Measurements from ENCODE around the gene FGD3.

Gene FGD3

DNA sequence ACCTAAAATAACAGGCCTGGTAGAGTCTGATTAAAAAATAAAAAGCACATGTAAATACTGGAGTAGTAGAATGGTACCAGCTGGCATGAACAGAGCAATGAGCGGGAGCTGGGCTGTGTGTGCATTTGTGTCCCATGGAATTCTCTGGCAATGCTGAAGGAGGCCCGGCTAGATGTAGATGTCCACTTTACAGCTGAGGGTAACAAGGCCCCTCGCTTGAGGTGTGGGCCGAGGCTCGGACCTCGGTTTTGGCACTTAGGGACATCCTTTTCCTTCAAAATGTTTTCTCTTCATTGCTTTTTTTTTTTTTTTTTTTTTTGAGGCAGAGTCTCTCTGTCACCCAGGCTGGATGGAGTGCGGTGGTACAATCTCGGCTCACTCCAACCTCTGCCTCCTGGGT lies 1.5 kb upstream of the FGD3 start:
- Histone ChIP-seq H3K4me1 (ENCODE audit: control insufficient read depth, insufficient read depth, low read length) (no peaks in the 10 kb centered on the region), H3K9ac (ENCODE audit: low read length) (no peak overlapping the region)

DNA sequence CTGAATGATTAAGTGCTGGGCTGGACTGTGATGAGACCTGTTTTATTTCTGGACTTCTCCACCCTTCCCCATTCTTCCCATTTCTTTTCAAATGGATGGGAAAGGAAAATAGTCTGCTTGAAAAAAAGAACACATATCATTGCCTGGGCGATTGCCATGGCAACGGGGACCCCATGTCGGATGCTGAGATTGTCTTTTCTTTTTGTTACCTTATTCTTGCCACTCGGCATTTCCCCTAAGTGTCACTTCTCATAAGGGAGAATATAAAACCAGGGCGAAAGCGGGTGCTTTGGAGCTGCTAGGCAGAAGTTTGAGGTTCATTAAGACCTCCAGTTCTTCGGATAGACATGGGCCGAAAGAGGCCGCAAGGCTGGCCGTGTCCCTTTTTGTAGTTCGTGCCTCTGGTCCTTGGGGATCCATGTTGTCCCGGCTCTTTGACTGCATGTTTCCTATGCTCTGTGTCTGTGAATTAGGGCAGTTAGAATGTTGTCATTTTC lies 763 bp downstream of the FGD3 start:
- Histone ChIP-seq H3K4me1 (ENCODE audit: control insufficient read depth, insufficient read depth, low read length) (no peaks in the 10 kb centered on the region), H3K9ac (ENCODE audit: low read length) (no peak overlapping the region), H3K36me3 (ENCODE audit: control insufficient read depth, insufficient read depth, low read length) (no peaks in the 10 kb centered on the region), H3K27me3 (ENCODE audit: control insufficient read depth, insufficient read depth, low read length) (peaks cover 4% of the 10 kb centered on the region), H3K4me3 (ENCODE audit: low read length) (peak overlapping the region; percentile 45), H3K27ac (ENCODE audit: low read depth, low read length) (no peak overlapping the region)

More for the DNA sequence above, 1.5 kb upstream of the FGD3 start:
- H3K4me3 ChIP-seq (ENCODE audit: low read length), result no peak overlapping the region
- H3K27me3 ChIP-seq (ENCODE audit: control insufficient read depth, insufficient read depth, low read length), result peaks cover 4% of the 10 kb centered on the region
- H3K36me3 ChIP-seq (ENCODE audit: control insufficient read depth, insufficient read depth, low read length), result no peaks in the 10 kb centered on the region
- no peak overlapping the region for H3K27ac ChIP-seq (ENCODE audit: low read depth, low read length)

DNA sequence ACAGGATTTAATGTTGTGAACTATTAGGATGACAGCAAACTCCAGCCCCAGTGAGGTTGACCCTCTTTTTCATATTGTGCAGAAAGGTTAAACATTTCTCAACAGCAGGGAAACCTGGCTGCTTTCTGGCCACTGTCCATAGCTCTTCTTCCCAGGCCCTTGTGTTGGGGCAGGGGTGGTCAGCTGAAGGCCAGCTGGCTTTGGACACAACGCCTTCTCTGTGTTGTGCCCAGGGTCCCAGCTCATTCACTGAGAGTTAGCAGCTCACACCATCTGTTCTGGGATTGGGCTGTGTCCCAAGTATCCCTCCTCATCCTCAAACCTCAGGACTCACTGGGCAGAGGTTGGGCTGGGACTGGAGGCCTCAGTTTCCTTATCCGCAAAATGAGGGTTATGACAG lies 1.3 kb downstream of the FGD3 start:
- peaks cover 4% of the 10 kb centered on the region for H3K27me3 ChIP-seq (ENCODE audit: control insufficient read depth, insufficient read depth, low read length)
- no peak overlapping the region for H3K9ac ChIP-seq (ENCODE audit: low read length)
- H3K4me3 ChIP-seq (ENCODE audit: low read length), result no peak overlapping the region
- H3K36me3 ChIP-seq (ENCODE audit: control insufficient read depth, insufficient read depth, low read length), result no peaks in the 10 kb centered on the region
- no peak overlapping the region for H3K27ac ChIP-seq (ENCODE audit: low read depth, low read length)
- H3K4me1 ChIP-seq (ENCODE audit: control insufficient read depth, insufficient read depth, low read length), result no peaks in the 10 kb centered on the region

DNA sequence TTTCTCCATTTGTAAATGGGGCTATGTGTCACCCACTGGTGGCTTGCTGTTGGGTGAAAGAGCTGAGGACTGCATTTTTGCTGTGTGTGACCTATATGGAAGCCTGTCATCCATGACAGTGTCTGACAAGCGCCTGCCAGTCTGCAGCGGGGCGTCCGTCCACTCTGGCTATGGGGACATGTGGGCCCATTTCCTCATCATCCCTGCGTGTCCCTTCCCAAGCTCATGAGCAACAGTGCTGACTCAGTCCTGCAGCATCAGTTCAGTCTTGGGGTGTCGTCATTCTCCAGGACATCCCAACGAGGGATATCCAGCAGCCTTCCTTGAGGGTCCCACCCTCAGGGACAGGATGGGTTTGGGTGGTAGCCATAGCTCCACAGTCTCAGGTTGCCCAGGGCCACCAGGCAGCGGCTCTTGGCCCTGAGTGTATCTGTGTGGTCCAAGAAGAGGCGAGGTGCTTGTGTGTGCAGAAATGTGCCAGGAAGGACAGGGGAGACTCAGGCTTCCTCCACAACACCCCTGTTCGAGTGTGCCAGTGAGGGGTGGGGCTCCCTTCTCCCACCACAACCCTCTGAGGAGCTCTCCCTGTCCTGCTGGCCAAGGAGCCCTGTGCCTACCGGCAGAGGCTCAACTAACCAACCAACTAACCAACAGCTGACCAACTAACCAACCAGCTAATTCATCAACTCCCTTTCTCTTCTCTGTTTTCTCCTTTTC lies 2.1 kb downstream of the FGD3 start:
- Histone ChIP-seq H3K9ac (ENCODE audit: low read length) (no peak overlapping the region), H3K36me3 (ENCODE audit: control insufficient read depth, insufficient read depth, low read length) (no peaks in the 10 kb centered on the region), H3K27me3 (ENCODE audit: control insufficient read depth, insufficient read depth, low read length) (peaks cover 4% of the 10 kb centered on the region), H3K4me1 (ENCODE audit: control insufficient read depth, insufficient read depth, low read length) (no peaks in the 10 kb centered on the region), H3K27ac (ENCODE audit: low read depth, low read length) (no peak overlapping the region), H3K4me3 (ENCODE audit: low read length) (no peak overlapping the region)

DNA sequence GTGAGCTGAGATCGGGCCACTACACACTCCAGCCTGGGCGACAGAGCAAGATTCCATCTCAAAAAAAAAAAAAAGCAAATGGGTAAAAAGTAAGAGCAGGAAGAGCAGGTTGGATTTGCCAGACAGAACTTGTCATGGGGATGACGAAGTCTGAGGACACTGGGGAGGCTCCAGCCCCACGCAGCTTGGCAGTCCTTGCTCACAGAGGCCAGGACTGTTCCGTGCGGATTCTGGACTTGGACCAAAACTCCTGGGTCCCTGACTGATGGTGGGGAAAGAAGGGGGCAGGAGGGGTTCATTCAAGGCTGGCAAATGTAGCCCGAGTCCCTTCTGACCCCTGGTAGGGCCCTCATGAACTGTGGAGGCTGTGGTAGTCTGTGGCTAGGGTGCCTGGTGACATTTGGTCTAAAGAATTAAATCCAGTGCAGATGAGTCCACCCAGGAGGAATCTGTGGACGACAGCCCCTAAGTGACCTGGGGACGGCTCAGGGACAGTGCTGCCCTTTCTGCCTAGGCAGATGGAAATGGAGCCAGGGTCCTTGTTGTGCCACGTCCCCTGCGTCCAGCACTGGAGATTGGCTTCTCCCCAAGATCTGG lies 3.1 kb downstream of the FGD3 start:
- Histone ChIP-seq H3K9ac (ENCODE audit: low read length) (no peak overlapping the region), H3K36me3 (ENCODE audit: control insufficient read depth, insufficient read depth, low read length) (no peaks in the 10 kb centered on the region), H3K4me3 (ENCODE audit: low read length) (no peak overlapping the region), H3K4me1 (ENCODE audit: control insufficient read depth, insufficient read depth, low read length) (no peaks in the 10 kb centered on the region), H3K27ac (ENCODE audit: low read depth, low read length) (no peak overlapping the region), H3K27me3 (ENCODE audit: control insufficient read depth, insufficient read depth, low read length) (peaks cover 4% of the 10 kb centered on the region)

DNA sequence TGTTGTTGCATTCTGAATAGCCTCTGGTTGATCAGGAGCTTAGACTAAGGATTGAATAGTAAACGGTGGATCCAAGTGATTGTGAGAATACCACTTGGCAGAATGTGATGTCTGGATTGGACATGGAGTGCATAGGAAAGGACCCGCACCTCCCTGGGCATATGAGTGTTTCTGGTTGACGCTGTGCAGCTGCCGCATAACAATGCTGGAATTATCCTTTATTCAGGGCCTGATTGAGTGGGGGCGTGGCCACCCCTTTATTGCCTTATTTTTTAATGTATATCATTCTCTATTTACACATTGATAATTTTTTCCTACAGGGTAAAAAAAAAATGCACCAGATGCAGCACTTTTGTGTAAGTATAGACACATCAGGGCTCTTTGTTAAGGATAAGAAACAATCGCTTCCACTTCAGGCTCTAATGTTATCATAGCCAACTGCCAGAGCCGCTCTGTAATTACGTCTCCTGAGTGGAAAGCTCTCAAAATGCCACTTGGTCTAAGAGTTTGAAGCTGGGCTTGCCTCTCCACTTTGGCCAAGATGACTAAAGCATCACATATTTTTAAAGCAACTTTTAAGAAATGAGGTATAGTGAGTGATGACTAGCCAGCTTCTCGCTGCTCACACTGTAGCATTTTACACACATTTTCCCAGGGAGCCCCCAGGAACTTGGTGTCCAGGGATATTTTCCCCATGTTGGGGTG lies 5.7 kb downstream of the FGD3 start:
- Histone ChIP-seq H3K4me1 (ENCODE audit: control insufficient read depth, insufficient read depth, low read length) (no peaks in the 10 kb centered on the region), H3K36me3 (ENCODE audit: control insufficient read depth, insufficient read depth, low read length) (no peaks in the 10 kb centered on the region), H3K9ac (ENCODE audit: low read length) (no peak overlapping the region), H3K27ac (ENCODE audit: low read depth, low read length) (no peak overlapping the region), H3K27me3 (ENCODE audit: control insufficient read depth, insufficient read depth, low read length) (peaks cover 4% of the 10 kb centered on the region), H3K4me3 (ENCODE audit: low read length) (no peak overlapping the region)

DNA sequence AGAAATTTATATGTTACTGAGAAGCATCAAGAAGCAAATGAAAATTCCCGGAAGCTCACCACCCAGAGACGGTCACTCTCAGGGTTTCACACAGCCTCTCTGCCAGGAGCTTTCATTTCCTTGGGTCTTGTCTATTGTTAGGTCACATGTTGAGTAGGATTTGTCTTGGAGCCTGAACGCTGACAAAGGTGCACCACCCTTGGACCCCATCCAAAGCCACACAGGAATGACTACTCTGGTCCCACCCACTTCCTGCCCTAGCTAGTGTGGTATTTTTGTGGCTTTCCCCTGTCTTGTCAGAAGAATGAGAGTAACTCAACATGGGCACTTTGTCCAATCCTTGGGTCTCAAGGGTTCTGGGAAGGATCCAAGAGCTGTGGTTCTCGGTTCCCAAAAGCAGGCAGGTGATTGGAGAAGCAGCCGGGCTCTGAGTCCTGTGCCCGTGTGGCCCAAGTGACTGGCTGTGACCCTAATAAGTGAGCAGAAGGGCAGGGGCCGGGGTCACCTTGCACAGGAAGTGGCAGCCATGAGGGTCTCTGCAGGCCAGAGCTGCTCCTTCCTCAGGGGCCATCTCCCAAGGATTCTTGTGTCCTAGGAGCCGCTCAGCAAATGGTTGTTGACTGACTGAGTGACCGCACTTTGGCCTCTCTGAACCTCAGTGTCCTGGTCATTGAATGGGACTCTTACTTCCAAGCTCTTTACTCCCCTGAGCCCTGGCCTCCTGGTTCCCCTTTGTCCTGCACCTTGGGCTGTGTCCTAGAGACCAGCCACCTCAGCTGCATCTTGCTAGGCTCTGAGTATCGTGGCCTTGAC lies 6.9 kb downstream of the FGD3 start:
- H3K4me3 ChIP-seq (ENCODE audit: low read length), result no peak overlapping the region
- H3K4me1 ChIP-seq (ENCODE audit: control insufficient read depth, insufficient read depth, low read length), result no peaks in the 10 kb centered on the region
- no peak overlapping the region for H3K9ac ChIP-seq (ENCODE audit: low read length)
- H3K36me3 ChIP-seq (ENCODE audit: control insufficient read depth, insufficient read depth, low read length), result no peaks in the 10 kb centered on the region
- no peak overlapping the region for H3K27ac ChIP-seq (ENCODE audit: low read depth, low read length)
- no peaks in the 10 kb centered on the region for H3K27me3 ChIP-seq (ENCODE audit: control insufficient read depth, insufficient read depth, low read length)

DNA sequence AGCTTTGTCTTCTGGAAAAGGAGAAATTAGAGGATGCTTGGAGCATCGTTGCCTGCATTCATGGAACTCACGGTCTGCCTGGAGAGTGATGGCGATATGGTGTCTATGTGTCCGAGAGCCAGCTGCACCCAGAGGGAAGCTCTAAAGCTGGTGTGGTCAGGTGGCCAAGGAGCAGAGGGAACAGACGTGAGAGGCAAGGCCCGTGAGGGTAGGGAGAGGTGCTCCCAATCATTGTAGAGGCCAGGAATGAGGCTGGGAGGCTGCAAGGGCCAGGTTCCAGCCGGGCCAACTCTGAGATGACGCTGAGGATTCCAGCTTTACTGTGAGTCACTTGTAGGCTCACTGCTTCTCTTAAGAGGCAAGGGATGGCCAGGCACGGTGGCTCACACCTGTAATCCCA lies 7.6 kb downstream of the FGD3 start:
- no peaks in the 10 kb centered on the region for H3K36me3 ChIP-seq (ENCODE audit: control insufficient read depth, insufficient read depth, low read length)
- H3K9ac ChIP-seq (ENCODE audit: low read length), result no peak overlapping the region
- no peak overlapping the region for H3K27ac ChIP-seq (ENCODE audit: low read depth, low read length)

DNA sequence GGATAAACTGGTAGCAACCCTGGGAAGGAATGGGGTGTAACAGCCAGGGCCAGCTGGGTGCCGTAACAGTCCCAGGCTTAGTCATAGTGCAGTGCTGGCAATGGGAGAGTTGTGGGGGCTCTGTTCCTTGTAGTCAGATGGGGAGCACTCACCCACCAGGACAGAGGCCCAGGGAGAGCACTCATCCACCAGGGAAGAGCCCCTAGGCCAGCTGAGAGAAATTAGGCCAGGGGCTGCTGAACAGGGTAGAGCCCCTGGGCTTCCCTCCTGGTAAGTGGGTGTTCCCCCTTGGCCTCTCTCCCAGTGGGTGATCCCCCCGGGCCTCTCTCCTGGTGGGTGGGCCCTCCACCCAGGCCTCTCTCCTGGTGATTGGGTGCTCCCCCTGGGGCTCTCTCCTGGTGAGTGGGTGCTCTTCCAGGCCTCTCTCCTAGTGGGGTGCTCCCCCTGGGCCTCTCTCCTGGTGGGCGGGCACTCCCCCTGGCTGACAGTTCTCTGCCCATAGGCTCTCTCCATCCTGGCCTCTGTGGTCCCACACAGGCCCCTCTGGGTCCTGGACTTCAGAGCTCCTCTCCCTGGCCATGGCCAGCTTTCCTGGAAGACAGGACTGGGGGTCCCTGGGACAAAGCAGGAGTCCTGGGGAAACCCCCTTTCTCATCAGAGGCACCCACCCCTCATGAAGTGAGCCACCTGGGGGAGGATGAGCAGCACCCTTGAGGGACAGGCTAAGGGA lies 13.4 kb downstream of the FGD3 start:
- Histone ChIP-seq H3K4me3 (ENCODE audit: low read length) (no peak overlapping the region), H3K36me3 (ENCODE audit: control insufficient read depth, insufficient read depth, low read length) (no peaks in the 10 kb centered on the region), H3K27me3 (ENCODE audit: control insufficient read depth, insufficient read depth, low read length) (no peaks in the 10 kb centered on the region), H3K4me1 (ENCODE audit: control insufficient read depth, insufficient read depth, low read length) (no peaks in the 10 kb centered on the region), H3K9ac (ENCODE audit: low read length) (no peak overlapping the region), H3K27ac (ENCODE audit: low read depth, low read length) (no peak overlapping the region)

More for the DNA sequence above, 7.6 kb downstream of the FGD3 start:
- no peak overlapping the region for H3K4me3 ChIP-seq (ENCODE audit: low read length)
- H3K4me1 ChIP-seq (ENCODE audit: control insufficient read depth, insufficient read depth, low read length), result no peaks in the 10 kb centered on the region
- no peaks in the 10 kb centered on the region for H3K27me3 ChIP-seq (ENCODE audit: control insufficient read depth, insufficient read depth, low read length)

DNA sequence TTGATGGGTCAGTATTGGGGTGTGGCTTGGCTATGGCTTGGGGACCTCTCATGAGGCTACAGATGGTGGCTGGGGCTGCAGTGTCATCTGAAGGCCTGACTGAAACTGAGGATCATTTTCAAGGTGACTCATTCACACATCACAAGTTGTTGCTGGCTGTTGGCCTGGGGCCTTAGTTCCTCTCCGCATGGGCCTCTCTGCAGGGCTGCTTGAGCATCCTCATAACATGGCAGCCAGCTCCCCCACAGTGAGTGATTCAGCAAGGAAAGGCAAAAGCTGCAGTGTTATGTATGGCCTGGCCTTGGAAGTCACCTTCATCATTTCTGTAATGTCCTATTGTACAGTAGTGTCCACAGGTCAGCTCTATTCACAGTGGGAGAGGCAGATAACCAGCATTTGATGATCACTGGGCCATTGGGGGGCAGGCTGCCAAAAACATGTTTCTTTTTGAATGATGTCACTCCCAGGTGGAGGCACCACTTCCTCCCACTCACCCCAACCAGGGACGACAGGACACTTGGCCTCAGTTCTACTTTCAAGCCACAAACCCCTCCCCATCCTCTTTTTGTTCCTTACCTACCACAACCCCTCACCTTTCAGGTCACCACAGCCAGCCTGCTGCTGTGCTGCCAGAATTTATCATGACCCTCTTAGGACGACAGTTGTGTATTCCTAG lies 14.4 kb downstream of the FGD3 start:
- Histone ChIP-seq H3K36me3 (ENCODE audit: control insufficient read depth, insufficient read depth, low read length) (no peaks in the 10 kb centered on the region), H3K4me1 (ENCODE audit: control insufficient read depth, insufficient read depth, low read length) (no peaks in the 10 kb centered on the region), H3K4me3 (ENCODE audit: low read length) (no peak overlapping the region), H3K27ac (ENCODE audit: low read depth, low read length) (no peak overlapping the region), H3K27me3 (ENCODE audit: control insufficient read depth, insufficient read depth, low read length) (no peaks in the 10 kb centered on the region), H3K9ac (ENCODE audit: low read length) (no peak overlapping the region)

DNA sequence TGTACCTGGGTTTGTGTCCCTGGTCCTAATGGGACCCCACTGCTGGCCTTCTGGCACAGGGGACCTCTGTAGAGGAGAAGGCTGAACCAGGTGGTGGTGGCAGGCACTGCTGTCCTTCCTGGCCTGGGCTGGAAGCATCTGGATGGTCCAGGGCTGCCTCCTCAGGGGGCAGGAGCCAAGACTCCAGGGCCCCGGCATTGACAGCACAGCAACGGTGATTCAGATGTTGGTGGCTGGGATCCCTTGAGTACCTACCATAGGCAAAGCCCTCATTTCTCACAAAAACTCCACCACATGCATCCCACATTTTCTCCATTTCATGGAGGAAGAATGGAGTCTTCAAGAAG lies 15.0 kb downstream of the FGD3 start:
- H3K4me3 ChIP-seq (ENCODE audit: low read length), result no peak overlapping the region
- no peak overlapping the region for H3K9ac ChIP-seq (ENCODE audit: low read length)
- H3K27me3 ChIP-seq (ENCODE audit: control insufficient read depth, insufficient read depth, low read length), result no peaks in the 10 kb centered on the region
- H3K4me1 ChIP-seq (ENCODE audit: control insufficient read depth, insufficient read depth, low read length), result no peaks in the 10 kb centered on the region
- H3K36me3 ChIP-seq (ENCODE audit: control insufficient read depth, insufficient read depth, low read length), result no peaks in the 10 kb centered on the region
- no peak overlapping the region for H3K27ac ChIP-seq (ENCODE audit: low read depth, low read length)
